Breast epithelium (tissue), 3 donors: ENCODE measurements around the gene NUFIP2.
A peak's percentile ranks its signal among the peaks of the same experiment; 100 is the strongest.

Experiments used
- CTCF ChIP-seq, 3 donors: fragments of 450-650 bp; IDR thresholded peaks; one replicate each; pipeline ENCODE4 v1.5.1; 2016 to 2017; ENCODE audit warnings: antibody characterized with exemption in 3 of 3, mild to moderate bottlenecking in 3 of 3, moderate library complexity in 3 of 3
- POLR2A ChIP-seq: fragments of 450-650 bp; IDR thresholded peaks from one replicate; pipeline ENCODE4 v1.6.1; 2016; ENCODE audit warnings: antibody characterized with exemption, mild to moderate bottlenecking, moderate library complexity

- TF ChIP-seq CTCF (IDR thresholded peaks at IDR 0.05) = peak; percentile 67 to 76 (median 70)
- no peak for TF ChIP-seq POLR2A
Observed at GRCh38 chr17:29291163-29291752, 2.7 kb downstream of the NUFIP2 start.
